Spleen (tissue), 3 donors: ENCODE results near the gene PPP1R12B.
"Not testable (repeated sequence)": the region's sequence is repeated elsewhere in the genome, so short reads cannot be mapped to it uniquely, and the experiment has no call there.

Experiments
- POLR2A ChIP-seq, 3 donors: fragments of 450-650 bp; IDR thresholded peaks; one replicate each; pipeline ENCODE4 v1.5.1; 2017; ENCODE audit warnings: antibody characterized with exemption in 3 of 3, mild to moderate bottlenecking in 1 of 3
- POLR2AphosphoS5 ChIP-seq, 3 donors: sonication (generic); formaldehyde crosslinking; IDR thresholded peaks; one replicate each; pipeline ENCODE4 v1.5.1; 2017; ENCODE audit warnings: antibody characterized with exemption in 3 of 3

DNA sequence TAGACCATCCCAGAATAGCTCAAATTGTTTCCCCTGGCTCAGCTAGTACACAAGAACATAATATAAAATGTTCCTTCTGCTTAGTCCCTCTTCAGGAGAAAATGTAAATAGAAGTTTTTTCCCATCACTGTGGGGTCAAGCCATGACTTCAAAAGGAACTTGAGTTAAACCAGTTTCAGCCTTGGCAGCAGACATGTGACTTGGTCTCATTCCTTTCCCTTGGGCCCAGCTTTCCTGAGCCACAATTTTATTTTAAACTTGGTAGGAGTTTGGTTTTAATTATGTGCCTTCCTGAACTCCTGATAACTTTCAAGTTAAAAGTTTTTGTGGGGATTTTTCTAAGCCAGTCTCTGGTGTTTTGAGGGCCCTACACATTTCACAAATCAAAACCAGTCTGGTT, 204.1 kb downstream of the PPP1R12B start:
- not testable (repeated sequence) for TF ChIP-seq POLR2AphosphoS5, POLR2A (IDR thresholded peaks at IDR 0.05)
